ENCODE results near the gene KERA.
"Not testable (repeated sequence)": the region's sequence is repeated elsewhere in the genome, so short reads cannot be mapped to it uniquely, and the experiment has no call there.

KERA gene

GRCh38 chr12:91057368-91058165 is at the start of gene KERA:
KERA (minus strand) TSS chr12:91058024; CDS start chr12:91056281, 1,743 bp downstream.
- no peak for DNase-seq

GRCh38 chr12:91106283-91106682 is 48.5 kb upstream of the KERA start:
- no peak for DNase-seq

- DNase-seq = no peak
Measured at GRCh38 chr12:91105807-91106206, 48.0 kb upstream of the KERA start.

- no peak for DNase-seq
Measured at GRCh38 chr12:91104812-91105466, 47.1 kb upstream of the KERA start.

GRCh38 chr12:91103624-91104023 is 45.8 kb upstream of the KERA start:
- no peak for DNase-seq

GRCh38 chr12:91103101-91103500 is 45.3 kb upstream of the KERA start:
- no peak for DNase-seq

GRCh38 chr12:91100906-91101305 is 43.1 kb upstream of the KERA start:
- no peak for DNase-seq

- DNase-seq = no peak
Measured at GRCh38 chr12:91099836-91100235, 42.0 kb upstream of the KERA start.

DNA sequence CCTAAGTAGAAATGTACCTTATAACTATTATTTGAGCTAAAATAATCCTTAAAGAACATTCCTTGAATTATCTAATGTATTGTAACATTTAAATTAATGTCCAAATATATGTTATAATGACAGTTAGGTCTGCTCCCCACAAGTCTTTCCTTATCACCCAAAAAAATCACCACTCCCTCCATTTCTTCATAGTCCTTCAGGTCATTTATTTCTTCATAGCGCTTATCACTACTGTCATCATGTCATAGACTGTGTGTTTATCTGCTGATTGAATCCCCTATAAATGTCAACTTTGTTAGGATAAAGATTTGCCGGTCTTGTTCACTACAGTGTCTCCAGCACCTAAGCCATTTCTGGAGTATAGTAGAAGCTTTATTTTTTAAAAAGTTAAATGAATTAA is 41.5 kb upstream of the KERA start:
- no peak for DNase-seq

DNA sequence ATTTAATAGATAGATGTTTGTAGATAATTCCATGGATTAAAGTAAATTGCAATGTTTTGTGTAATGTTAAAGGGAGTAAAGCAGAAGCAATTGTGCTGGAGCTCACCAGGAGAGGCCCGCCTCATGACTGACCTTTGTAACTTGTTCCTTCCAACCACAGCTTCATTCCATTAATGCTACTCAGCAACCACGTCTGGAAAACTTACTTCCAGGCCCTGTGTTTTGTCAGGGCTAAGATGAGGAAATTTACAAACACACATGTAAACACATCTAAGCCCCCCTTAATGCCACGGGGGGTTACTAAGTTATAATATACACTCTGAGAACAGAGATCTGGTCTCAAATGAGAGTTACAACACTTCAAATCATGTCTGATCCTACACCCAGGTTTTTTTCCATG is 41.1 kb upstream of the KERA start:
- DNase-seq = no peak

DNA sequence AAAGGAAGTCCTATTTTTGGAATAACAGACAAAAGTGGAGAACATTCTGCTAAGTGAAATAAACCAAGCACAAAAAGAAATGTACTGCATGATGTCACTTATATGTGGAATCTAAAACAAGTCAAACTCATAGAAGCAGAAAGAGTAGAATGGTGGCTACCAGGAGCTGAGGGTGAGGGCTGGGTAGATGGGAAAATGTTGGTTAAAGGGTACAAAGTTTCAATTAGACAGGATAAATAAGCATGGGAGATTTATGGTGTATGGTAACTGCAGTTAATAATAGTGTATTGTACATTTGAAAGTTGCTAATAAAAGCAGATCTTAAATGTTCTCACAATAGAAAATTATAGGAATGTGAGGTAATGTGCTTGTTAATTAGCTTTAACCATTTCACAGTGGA is 40.6 kb upstream of the KERA start:
- no peak for DNase-seq

DNA sequence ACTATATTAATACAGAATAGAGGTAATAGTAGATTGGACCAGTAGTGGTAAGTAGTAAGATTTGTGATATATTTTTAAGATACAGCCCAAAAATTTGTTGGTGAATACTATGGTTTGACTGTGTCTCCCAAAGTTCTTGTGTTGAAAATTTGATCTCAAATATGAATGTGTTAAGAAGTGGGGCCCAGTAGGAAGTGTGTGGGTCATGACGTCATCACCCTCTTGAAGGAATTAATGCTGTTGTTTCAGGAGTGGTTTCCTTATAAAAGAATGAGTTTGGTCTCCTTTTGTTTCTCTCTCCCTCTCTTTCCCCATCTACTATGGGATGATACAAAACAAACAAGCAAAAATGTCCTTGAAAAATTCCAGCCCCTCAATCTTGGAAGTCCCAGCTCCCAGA is 37.1 kb upstream of the KERA start:
- DNase-seq = no peak

GRCh38 chr12:91094032-91094662 is 36.3 kb upstream of the KERA start:
- no peak for DNase-seq

GRCh38 chr12:91093341-91093740 is 35.5 kb upstream of the KERA start:
- DNase-seq = no peak

GRCh38 chr12:91091916-91092715 is 34.3 kb upstream of the KERA start:
- DNase-seq = no peak

GRCh38 chr12:91089953-91090352 is 32.1 kb upstream of the KERA start:
- DNase-seq = not testable (repeated sequence)

GRCh38 chr12:91080041-91080440 is 22.2 kb upstream of the KERA start:
- no peak for DNase-seq

DNA sequence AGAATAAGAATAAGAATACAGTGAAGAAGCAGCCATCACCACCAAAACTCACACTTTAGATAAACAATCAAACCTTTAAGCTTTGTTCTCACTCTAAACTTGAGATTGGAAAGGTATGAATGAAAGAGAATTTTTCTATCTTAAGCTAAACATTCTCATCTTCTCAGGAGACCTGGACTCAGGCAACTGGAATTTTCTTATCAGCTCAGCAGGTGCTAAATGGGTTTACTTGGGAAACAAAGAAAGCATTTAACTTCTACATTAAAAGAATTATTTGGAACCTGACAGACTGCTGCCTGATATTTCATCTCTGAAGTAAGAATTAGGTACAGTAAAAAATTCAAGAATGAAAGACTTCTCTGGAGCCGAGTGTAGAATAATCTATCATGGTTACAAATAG is 20.7 kb upstream of the KERA start:
- no peak for DNase-seq

- no peak for DNase-seq
Measured at GRCh38 chr12:91077228-91077954, 19.6 kb upstream of the KERA start.

GRCh38 chr12:91074851-91075250 is 17.0 kb upstream of the KERA start:
- DNase-seq = no peak

DNA sequence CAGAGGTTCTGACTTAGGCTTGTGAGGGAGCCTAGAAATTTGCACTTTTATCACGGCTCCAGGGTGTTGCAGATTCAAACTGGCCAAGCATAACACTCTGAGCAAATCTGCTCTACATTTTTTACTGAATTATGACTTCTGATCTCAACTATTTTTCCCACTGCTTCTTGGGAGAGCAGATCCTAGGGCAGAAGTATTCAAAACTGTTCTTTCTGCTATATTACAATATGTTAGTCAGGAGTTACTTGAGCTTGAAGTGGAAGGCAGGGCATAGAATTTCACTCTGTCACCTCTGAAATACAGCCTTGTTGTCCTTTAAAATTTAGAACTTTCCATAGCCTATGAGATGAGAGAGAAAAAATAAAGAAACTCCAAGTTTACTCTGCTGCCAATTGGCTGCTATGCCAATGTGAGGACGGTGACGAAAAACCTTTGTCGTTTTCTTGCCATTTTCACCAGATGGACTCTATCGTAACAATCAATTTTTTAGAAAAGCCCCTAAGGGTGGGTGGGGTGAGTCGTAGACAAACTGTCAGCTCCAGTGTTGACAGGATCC is 16.4 kb upstream of the KERA start:
- no peak for DNase-seq

GRCh38 chr12:91073426-91073825 is 15.6 kb upstream of the KERA start:
- no peak for DNase-seq

All from CD4-positive, alpha-beta T cell treated with Interleukin-10 for 1 hour (primary cell).